Fibroblast of lung (primary cell): Measurements from ENCODE around the gene UBE2J2. TPM values are rescaled to one million over a fixed set of nuclear protein-coding genes. Genes with fewer than 3 reads are reported as not detected.

Experiments
- DNase-seq, 2 donors: peaks; one replicate each; pipeline versions ENCODE4 v3.0.0 to v3.0.0-alpha.2; 2010; ENCODE audit warnings: low read depth in 2 of 2
- H2AFZ ChIP-seq: 2 replicates; pipeline ENCODE4 v1.5.1; 2012; ENCODE audit warnings: low read length, control low read depth, inconsistent platforms
- H3K27ac ChIP-seq: 2 replicates; pipeline ENCODE4 v1.5.1; 2011; ENCODE audit warnings: low read length, control low read depth; ENCODE audit not compliant: insufficient read depth
- H3K27me3 ChIP-seq: 2 replicates; pipeline ENCODE4 v1.5.1; 2011; ENCODE audit warnings: mild to moderate bottlenecking, low read length; ENCODE audit not compliant: control insufficient read depth, insufficient read depth
- H3K36me3 ChIP-seq: 2 replicates; pipeline ENCODE4 v1.5.1; 2011; ENCODE audit warnings: low read length; ENCODE audit not compliant: control insufficient read depth, insufficient read depth
- H3K4me1 ChIP-seq: 2 replicates; pipeline ENCODE4 v1.5.1; 2011; ENCODE audit warnings: low read length; ENCODE audit not compliant: control insufficient read depth, insufficient read depth; ENCODE audit errors: extremely low read depth
- H3K4me2 ChIP-seq: 2 replicates; pipeline ENCODE4 v1.5.1; 2011; ENCODE audit warnings: low read length, control low read depth; ENCODE audit not compliant: insufficient read depth; ENCODE audit errors: extremely low read depth
- H3K4me3 ChIP-seq, 4 experiments: fragments of 200-600 bp in 1 of 4; sonication (generic) in 1 of 4; replicated peaks in 1 of 4; 2 replicates each; pipeline ENCODE4 v1.5.1; 2011 to 2016; ENCODE audit warnings: low read length in 4 of 4, low read depth in 3 of 4, mild to moderate bottlenecking in 3 of 4, control low read depth in 2 of 4, inconsistent platforms in 1 of 4, mixed read lengths in 1 of 4; ENCODE audit not compliant: insufficient read depth in 1 of 4; ENCODE audit errors: control extremely low read depth in 1 of 4
- H3K79me2 ChIP-seq: 2 replicates; pipeline ENCODE4 v1.5.1; 2012; ENCODE audit warnings: mild to moderate bottlenecking, low read length, inconsistent platforms; ENCODE audit not compliant: control insufficient read depth, insufficient read depth
- H3K9ac ChIP-seq: 2 replicates; pipeline ENCODE4 v1.5.1; 2011; ENCODE audit warnings: mild to moderate bottlenecking, low read length, control low read depth; ENCODE audit not compliant: insufficient read depth
- H3K9me3 ChIP-seq: 2 replicates; pipeline ENCODE4 v1.5.1; 2012; ENCODE audit warnings: low read depth, low read length; ENCODE audit not compliant: control insufficient read depth, insufficient read depth
- H4K20me1 ChIP-seq: 2 replicates; pipeline ENCODE4 v1.5.1; 2011; ENCODE audit warnings: low read length; ENCODE audit not compliant: control insufficient read depth, insufficient read depth; ENCODE audit errors: extremely low read depth
- CTCF ChIP-seq, 2 donors: IDR thresholded peaks in 1 of 2; conservative IDR thresholded peaks in 1 of 2; 1 replicate in 1 of 2; 2 replicates in 1 of 2; pipeline ENCODE4 v1.5.1; 2011 to 2012; ENCODE audit warnings: low read length in 2 of 2, control low read depth in 1 of 2, inconsistent platforms in 1 of 2, low read depth in 1 of 2, mild to moderate bottlenecking in 1 of 2
- EZH2 ChIP-seq: IDR thresholded peaks from 2 replicates; pipeline ENCODE4 v1.5.1; 2012; ENCODE audit warnings: low read length, control low read depth, mild to moderate bottlenecking; ENCODE audit errors: missing control alignments
- polyA plus RNA-seq, 2 donors: library from polyadenylated mRNA; depleted of rRNA in 1 of 2; stranded (reverse) in 1 of 2; unstranded in 1 of 2; fragments of >200 nt; gene quantifications; 2 replicates each; pipeline ENCODE4 v1.2.1, GENCODE V29; 2011 to 2012; ENCODE audit warnings: missing spikeins in 1 of 2
- total RNA-seq: library from RNA; depleted of rRNA; stranded (reverse); fragments of >200 nt; gene quantifications from 2 replicates; pipeline ENCODE4 v1.2.1, GENCODE V29; 2014

Gene UBE2J2
- total and polyA plus RNA-seq, 2 donors (not counting 1 experiment from before 2014, with no cell fraction given): 32.3 to 47.2 TPM

GRCh38 chr1:1240822-1241587, 32.6 kb downstream of the UBE2J2 start:
- peaks cover 6% of the 10 kb centered on the region for H3K4me1 ChIP-seq
- H4K20me1 ChIP-seq: no peaks in the 10 kb centered on the region
- H3K27me3 ChIP-seq: no peaks in the 10 kb centered on the region
- H3K9ac ChIP-seq: no peak overlapping the region
- no peak overlapping the region for H2AFZ ChIP-seq
- DNase-seq: peak in 1 of 2 donors; percentile 20
- H3K4me2 ChIP-seq: peak overlapping the region; percentile 5
- no peak overlapping the region for H3K27ac ChIP-seq
- no peaks in the 10 kb centered on the region for H3K9me3 ChIP-seq
- TF ChIP-seq CTCF (conservative IDR thresholded peaks at IDR 0.05 in 1 of 2, IDR thresholded peaks at IDR 0.05 in 1 of 2; ENCODE audit: low read depth in 1 of 2, low read length in 2 of 2) (no peak), EZH2 (no peak)
- no peak overlapping the region for H3K4me3 ChIP-seq
- no peaks in the 10 kb centered on the region for H3K79me2 ChIP-seq
- H3K36me3 ChIP-seq: no peaks in the 10 kb centered on the region

- DNase-seq: no peak
- Histone ChIP-seq H3K4me3 (no peak overlapping the region), H3K9ac (no peak overlapping the region), H3K79me2 (no peaks in the 10 kb centered on the region), H2AFZ (no peak overlapping the region), H3K27me3 (no peaks in the 10 kb centered on the region), H3K4me1 (peaks cover 6% of the 10 kb centered on the region), H3K4me2 (no peak overlapping the region), H3K27ac (no peak overlapping the region), H3K9me3 (no peaks in the 10 kb centered on the region), H4K20me1 (no peaks in the 10 kb centered on the region), H3K36me3 (no peaks in the 10 kb centered on the region)
- no peak for TF ChIP-seq EZH2
- TF ChIP-seq CTCF (conservative IDR thresholded peaks at IDR 0.05 in 1 of 2, IDR thresholded peaks at IDR 0.05 in 1 of 2; ENCODE audit: low read depth in 1 of 2, low read length in 2 of 2): no peak
These were observed 33.3 kb downstream of the UBE2J2 start for GRCh38 chr1:1240348-1240732.

- Histone ChIP-seq H3K27me3 (no peaks in the 10 kb centered on the region), H3K79me2 (no peaks in the 10 kb centered on the region), H4K20me1 (no peaks in the 10 kb centered on the region), H3K27ac (no peak overlapping the region), H3K9me3 (no peaks in the 10 kb centered on the region), H3K4me2 (no peak overlapping the region), H2AFZ (no peak overlapping the region), H3K36me3 (no peaks in the 10 kb centered on the region), H3K9ac (no peak overlapping the region), H3K4me1 (peaks cover 6% of the 10 kb centered on the region), H3K4me3 (no peak overlapping the region)
- no peak for TF ChIP-seq EZH2
- TF ChIP-seq CTCF (conservative IDR thresholded peaks at IDR 0.05 in 1 of 2, IDR thresholded peaks at IDR 0.05 in 1 of 2; ENCODE audit: low read depth in 1 of 2, low read length in 2 of 2): no peak
- no peak for DNase-seq
These were observed 33.9 kb downstream of the UBE2J2 start for GRCh38 chr1:1239614-1240347.
